RWPE2 (cell line): ENCODE data around the gene HSFX3.
"Not testable (repeated sequence)": the region's sequence is repeated elsewhere in the genome, so short reads cannot be mapped to it uniquely, and the experiment has no call there.

Experiments
- ATAC-seq: fragments of 200-7000 bp; cut with Tn5 transposase; 3 replicates; pipeline ENCODE4 v1.9.1; 2021; ENCODE audit warnings: low read depth
- DNase-seq: peaks from one replicate; pipeline ENCODE4 v3.0.0-alpha.2; 2020; ENCODE audit warnings: low spot score
- H3K27ac ChIP-seq: fragments of 450-650 bp; 2 replicates; pipeline ENCODE4 v1.5.1; 2017; ENCODE audit warnings: mild to moderate bottlenecking; ENCODE audit not compliant: poor library complexity, severe bottlenecking
- H3K27me3 ChIP-seq: fragments of 250-450 bp; sonication (Bioruptor Pico); 2 replicates; pipeline ENCODE4 v1.5.1; 2021; ENCODE audit warnings: mild to moderate bottlenecking, moderate library complexity; ENCODE audit not compliant: insufficient read depth, poor library complexity, severe bottlenecking
- H3K36me3 ChIP-seq: fragments of 250-450 bp; sonication (Bioruptor Pico); 2 replicates; pipeline ENCODE4 v1.5.1; 2020; ENCODE audit warnings: low read depth, mild to moderate bottlenecking, moderate library complexity
- H3K4me1 ChIP-seq: fragments of 250-450 bp; sonication (Bioruptor Pico); 2 replicates; pipeline ENCODE4 v1.5.1; 2021; ENCODE audit warnings: mild to moderate bottlenecking, moderate library complexity; ENCODE audit not compliant: insufficient read depth, poor library complexity, severe bottlenecking
- H3K4me3 ChIP-seq: fragments of 250-450 bp; sonication (Bioruptor Pico); 2 replicates; pipeline ENCODE4 v1.5.1; 2021; ENCODE audit warnings: mild to moderate bottlenecking, moderate library complexity; ENCODE audit not compliant: severe bottlenecking
- H3K9me3 ChIP-seq: fragments of 250-450 bp; sonication (Bioruptor Pico); 2 replicates; pipeline ENCODE4 v1.5.1; 2021; ENCODE audit warnings: mild to moderate bottlenecking, moderate library complexity; ENCODE audit not compliant: severe bottlenecking
- CTCF ChIP-seq: fragments of 450-650 bp; IDR thresholded peaks from one replicate; pipeline ENCODE4 v1.5.1; 2017; ENCODE audit warnings: mild to moderate bottlenecking, moderate library complexity; ENCODE audit not compliant: poor library complexity, severe bottlenecking

HSFX3 gene

GRCh38 chrX:149504915-149505651, 44.6 kb downstream of the HSFX3 start, which contains the start of gene IDS:
IDS (minus strand) TSS chrX:149505306; CDS start chrX:149505137, 169 bp downstream.
- Histone ChIP-seq H3K27me3 (no peaks in the 10 kb centered on the region), H3K9me3 (no peaks in the 10 kb centered on the region), H3K36me3 (no peaks in the 10 kb centered on the region), H3K27ac (peak within 1 kb of the TSS; percentile 29), H3K4me3 (peak within 1 kb of the TSS; percentile 51), H3K4me1 (peaks cover 20% of the 10 kb centered on the region)
- TF ChIP-seq CTCF: no peak
- ATAC-seq (peak; percentile 95), DNase-seq (peak; percentile 80)

GRCh38 chrX:149504226-149504914, 45.4 kb downstream of the HSFX3 start:
- DNase-seq: no peak
- Histone ChIP-seq H3K27ac (peak overlapping the region; percentile 29), H3K27me3 (no peaks in the 10 kb centered on the region), H3K4me3 (peak overlapping the region; percentile 51), H3K4me1 (peaks cover 20% of the 10 kb centered on the region), H3K9me3 (no peaks in the 10 kb centered on the region), H3K36me3 (no peaks in the 10 kb centered on the region)
- no peak for ATAC-seq
- TF ChIP-seq CTCF: no peak

GRCh38 chrX:149503446-149503845, 46.3 kb downstream of the HSFX3 start:
- not testable (repeated sequence) for H3K9me3 ChIP-seq, H3K27me3 ChIP-seq, DNase-seq, H3K36me3 ChIP-seq, H3K4me3 ChIP-seq, H3K27ac ChIP-seq
- peak; percentile 69 for ATAC-seq
- H3K4me1 ChIP-seq: peaks cover 20% of the 10 kb centered on the region

GRCh38 chrX:149502923-149503322, 46.8 kb downstream of the HSFX3 start:
- H3K4me3 ChIP-seq, H3K9me3 ChIP-seq, H3K27ac ChIP-seq, ATAC-seq, DNase-seq, H3K36me3 ChIP-seq, H3K27me3 ChIP-seq: not testable (repeated sequence)
- H3K4me1 ChIP-seq: peaks cover 20% of the 10 kb centered on the region

- Histone ChIP-seq H3K27ac (no peak overlapping the region), H3K9me3 (no peaks in the 10 kb centered on the region), H3K27me3 (no peaks in the 10 kb centered on the region), H3K36me3 (peaks cover 5% of the 10 kb centered on the region; the same call in 1 of the 2 replicates), H3K4me1 (peaks cover 15% of the 10 kb centered on the region), H3K4me3 (no peak overlapping the region)
- ATAC-seq: no peak
- no peak for DNase-seq
- no peak for TF ChIP-seq CTCF
Observed at GRCh38 chrX:149499766-149500165, 50.0 kb downstream of the HSFX3 start.
